Esophagus muscularis mucosa (tissue), 3 donors: ENCODE results near the gene TMPRSS11A.

Experiments used
- POLR2A ChIP-seq: fragments of 450-650 bp; IDR thresholded peaks from one replicate; pipeline ENCODE4 v1.6.1; 2017; ENCODE audit warnings: antibody characterized with exemption, moderate library complexity, mild to moderate bottlenecking, low read depth
- TF ChIP-seq, protein P1 (sequence below), 3 experiments: fragments of 200-600 bp in 2 of 3; fragments of 450-650 bp in 1 of 3; sonication (generic) in 2 of 3; IDR thresholded peaks; one replicate each; pipeline ENCODE4 v1.5.1; 2017 to 2019; ENCODE audit warnings: antibody characterized with exemption in 3 of 3, mild to moderate bottlenecking in 2 of 3, moderate library complexity in 1 of 3

GRCh38 chr4:67988991-67989390 is 25.7 kb upstream of the TMPRSS11A start:
- TF ChIP-seq, protein P1, sequence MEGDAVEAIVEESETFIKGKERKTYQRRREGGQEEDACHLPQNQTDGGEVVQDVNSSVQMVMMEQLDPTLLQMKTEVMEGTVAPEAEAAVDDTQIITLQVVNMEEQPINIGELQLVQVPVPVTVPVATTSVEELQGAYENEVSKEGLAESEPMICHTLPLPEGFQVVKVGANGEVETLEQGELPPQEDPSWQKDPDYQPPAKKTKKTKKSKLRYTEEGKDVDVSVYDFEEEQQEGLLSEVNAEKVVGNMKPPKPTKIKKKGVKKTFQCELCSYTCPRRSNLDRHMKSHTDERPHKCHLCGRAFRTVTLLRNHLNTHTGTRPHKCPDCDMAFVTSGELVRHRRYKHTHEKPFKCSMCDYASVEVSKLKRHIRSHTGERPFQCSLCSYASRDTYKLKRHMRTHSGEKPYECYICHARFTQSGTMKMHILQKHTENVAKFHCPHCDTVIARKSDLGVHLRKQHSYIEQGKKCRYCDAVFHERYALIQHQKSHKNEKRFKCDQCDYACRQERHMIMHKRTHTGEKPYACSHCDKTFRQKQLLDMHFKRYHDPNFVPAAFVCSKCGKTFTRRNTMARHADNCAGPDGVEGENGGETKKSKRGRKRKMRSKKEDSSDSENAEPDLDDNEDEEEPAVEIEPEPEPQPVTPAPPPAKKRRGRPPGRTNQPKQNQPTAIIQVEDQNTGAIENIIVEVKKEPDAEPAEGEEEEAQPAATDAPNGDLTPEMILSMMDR (IDR thresholded peaks at IDR 0.05), result no peak
- TF ChIP-seq POLR2A, result no peak
